ENCODE results near the gene PDCL3.

- TF ChIP-seq EZH2 (IDR thresholded peaks at IDR 0.05), result no peak
- TF ChIP-seq CTCF (IDR thresholded peaks at IDR 0.05), result no peak
Measured at GRCh38 chr2:100624536-100624935, 61.7 kb downstream of the PDCL3 start.
